Smooth muscle cell of the brain vasculature (primary cell): ENCODE measurements around the gene OR2L13.
"Not testable (repeated sequence)": the region's sequence is repeated elsewhere in the genome, so short reads cannot be mapped to it uniquely, and the experiment has no call there.

ENCODE experiments used
- DNase-seq: peaks from one replicate; pipeline ENCODE4 v3.0.0-alpha.2; 2012; ENCODE audit warnings: low read depth, low spot score

OR2L13 gene

GRCh38 chr1:248094884-248095283, at the start of gene OR2L13:
OR2L13 (plus strand) TSS chr1:248095184; CDS start chr1:248099376, 4,192 bp downstream.
- no peak for DNase-seq

DNA sequence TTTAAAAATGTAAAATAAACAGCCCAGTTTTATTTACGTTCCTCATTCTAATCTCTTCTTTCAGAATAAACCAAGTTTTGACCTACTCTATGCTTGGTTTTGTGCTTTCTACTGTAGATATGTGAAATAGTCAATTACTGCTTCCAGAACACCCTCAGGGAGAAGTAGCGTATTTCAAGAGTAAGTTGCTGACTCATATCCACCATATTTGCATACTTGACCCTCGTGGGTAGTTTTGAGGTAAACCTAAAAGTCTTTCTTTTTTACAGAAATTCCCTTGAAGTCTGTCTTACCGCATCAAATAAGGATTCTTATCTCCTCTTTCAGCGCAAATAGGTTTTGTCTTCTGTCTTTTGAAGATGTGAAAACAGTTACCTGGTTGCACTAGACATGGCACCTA, 49.8 kb upstream of the OR2L13 start:
- no peak for DNase-seq

DNA sequence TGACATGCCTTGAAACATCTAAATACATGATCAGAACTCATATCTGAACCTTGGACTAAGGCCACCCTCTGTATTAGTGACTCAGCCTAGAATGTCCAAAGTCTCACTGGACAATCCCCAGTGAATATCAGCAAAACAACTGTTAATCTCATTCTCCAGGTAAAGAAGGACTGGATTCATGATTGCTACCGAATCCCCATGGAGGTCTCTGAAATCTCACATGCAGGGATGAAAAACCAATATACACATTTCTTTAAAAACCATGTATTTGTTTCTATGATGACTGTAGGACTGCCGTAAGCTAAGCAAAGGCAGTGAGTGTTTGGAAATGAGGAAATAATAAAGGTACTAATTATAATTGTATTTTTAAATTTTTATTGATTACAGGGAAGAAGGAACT, 48.4 kb upstream of the OR2L13 start, which contains the start of gene OR2L3:
Gene OR2L3 (plus strand): TSS at position 301 of the 400 bp plus-strand sequence. CDS start 13,846 bp downstream, outside the sequence.
- no peak for DNase-seq

DNA sequence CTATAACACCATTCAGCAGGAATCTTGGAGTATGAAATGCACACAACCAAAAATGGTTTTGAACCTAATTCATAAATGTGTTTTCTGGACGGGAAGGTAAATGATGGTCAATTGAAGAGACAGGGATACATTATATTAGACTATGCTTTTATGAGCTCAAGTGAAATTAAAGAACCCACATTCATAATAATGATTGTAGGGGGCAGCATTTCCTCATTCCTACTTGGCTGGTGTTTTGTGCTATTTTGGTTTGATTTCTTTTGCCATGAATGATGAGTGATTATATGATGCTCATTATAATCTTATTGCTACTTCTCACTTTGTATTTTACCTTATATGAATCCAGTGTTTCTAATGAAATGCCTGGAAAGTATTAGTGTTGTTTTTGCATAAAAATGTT, 48.0 kb upstream of the OR2L13 start:
- DNase-seq: no peak

GRCh38 chr1:248054671-248055070, 40.3 kb upstream of the OR2L13 start:
- no peak for DNase-seq

DNA sequence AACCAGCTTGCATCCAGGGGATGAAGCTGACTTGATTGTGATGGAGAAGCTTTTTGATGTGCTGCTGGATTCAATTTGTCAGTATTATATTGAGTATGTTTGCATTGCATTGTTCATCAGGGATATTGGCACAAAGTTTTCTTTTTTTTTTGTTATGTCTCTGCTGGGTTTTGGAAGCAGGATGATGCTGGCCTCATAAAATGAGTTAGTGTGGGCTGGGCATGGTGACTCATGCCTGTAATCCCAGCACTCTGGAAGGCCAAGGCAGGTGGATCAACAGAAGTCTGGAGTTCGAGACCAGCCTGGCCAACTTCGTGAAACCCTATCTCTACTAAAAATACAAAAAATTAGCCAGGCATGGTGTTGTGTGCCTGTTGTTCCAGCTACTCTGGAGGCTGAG, 39.7 kb upstream of the OR2L13 start:
- no peak for DNase-seq

DNA sequence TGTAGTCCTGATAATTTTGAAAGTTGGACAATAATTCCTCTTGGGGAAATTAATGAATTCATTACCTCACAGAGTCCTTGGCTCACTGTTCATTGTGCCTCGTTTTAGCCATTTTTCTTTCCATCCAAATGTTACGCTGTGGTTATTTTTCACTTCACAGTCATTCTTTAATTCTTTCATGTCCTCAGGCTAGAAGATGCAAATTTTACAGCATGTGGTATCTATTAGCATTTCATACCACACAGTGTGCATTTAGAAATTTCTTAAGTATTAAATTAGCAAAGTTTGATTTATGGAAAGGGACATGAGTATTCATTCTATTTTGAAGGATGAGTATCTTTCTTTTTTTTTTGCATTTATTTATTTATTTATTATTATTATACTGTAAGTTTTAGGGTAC, 29.9 kb upstream of the OR2L13 start:
- DNase-seq: no peak

- no peak for DNase-seq
These were observed 29.4 kb upstream of the OR2L13 start for GRCh38 chr1:248065604-248066003.

DNA sequence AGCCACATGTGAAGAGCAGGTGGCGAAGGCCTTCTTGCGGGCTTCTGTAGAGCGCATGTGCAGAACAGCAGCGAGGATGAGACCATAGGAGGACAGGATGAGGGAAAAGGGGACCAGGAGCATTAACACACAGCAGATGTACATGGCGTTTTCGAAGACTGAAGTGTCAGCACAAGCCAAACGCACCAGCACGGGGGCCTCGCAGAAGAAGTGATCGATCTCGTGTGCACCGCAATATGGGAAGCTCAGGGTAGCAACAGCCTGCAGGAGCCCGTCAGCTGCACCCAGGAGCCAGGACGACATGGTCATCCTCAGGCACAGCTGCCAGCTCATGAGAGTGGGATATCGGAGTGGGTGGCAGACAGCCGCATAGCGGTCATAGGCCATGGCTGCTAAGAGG, 11.1 kb upstream of the OR2L13 start:
- not testable (repeated sequence) for DNase-seq

GRCh38 chr1:248098529-248098928, 3.5 kb downstream of the OR2L13 start:
- no peak for DNase-seq

DNA sequence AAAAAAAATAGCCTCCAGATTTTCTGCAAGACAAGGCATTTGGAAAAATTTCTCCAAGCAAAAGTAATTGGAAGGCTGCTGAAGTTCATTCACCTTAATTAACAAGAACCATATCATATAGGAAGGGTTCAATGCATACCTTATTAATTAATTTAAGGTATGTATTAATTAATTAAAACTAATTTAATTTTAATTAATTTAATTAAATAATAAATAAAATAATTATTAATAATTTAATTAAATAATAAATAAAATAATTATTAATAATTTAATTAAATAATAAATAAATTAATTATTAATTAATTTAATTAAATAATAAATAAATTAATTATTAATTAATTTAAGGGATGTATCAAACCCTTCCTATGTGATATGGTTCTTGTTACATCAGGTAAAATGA, 7.9 kb downstream of the OR2L13 start:
- no peak for DNase-seq

DNA sequence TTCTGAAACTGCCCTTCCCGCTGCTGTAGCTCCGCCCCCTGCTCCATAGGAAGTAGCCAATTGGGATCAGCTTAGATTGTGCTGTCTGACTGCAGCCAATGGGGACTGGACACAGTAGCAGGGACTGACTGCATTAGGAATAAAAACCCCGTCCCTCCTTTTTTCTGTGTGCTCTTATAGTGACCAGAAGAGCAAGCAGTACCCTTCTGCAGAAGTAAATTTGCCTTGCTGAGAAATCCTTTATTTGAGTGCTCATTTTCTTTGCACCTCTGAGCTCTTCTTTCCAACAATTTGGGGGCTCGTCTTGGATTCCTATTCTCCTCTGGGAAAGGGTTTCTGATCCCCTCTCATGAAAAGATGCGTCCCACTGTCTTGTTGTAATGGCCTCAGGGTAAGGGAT, 16.2 kb downstream of the OR2L13 start:
- DNase-seq: no peak

DNA sequence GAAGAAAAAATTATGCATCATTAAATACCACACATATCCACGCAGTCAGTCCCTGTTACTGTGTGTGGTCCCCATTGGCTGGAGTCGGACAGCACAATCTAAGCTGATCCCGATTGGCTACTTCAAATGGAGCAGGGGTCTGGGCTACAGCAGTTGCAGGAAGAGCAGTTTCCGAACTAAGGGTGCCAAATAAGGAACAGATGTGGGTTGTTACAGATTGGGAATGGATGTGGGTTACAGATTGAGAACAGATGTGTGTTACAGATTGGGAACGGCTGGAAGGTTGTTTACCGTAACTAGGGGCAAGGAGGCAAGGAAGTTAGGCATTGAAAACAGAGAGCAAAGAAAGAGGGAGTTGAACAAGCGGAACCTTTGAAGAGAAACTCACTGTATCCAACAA, 19.9 kb downstream of the OR2L13 start:
- no peak for DNase-seq

- no peak for DNase-seq
These were observed 32.7 kb downstream of the OR2L13 start for GRCh38 chr1:248127653-248128052.

GRCh38 chr1:248136811-248137210, 41.8 kb downstream of the OR2L13 start:
- no peak for DNase-seq

GRCh38 chr1:248140846-248141245, 45.9 kb downstream of the OR2L13 start:
- no peak for DNase-seq

DNA sequence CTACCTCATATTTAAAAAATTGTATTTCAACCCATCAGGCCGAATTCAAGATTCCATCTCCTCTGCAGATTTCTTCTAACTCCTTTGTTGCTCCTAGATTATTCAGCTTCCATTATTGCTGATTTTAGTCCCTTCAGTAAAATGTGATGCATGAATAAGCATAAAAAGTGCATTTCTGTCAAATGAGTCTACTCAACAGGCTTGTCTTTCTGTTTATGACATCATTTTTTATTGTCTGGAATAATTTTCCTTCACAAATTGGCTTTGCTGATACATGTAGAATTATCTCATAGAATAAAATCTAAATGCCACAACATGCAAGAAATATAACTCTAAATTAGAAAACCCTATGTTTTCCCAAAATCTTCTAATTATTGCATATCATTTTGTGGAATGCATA, 48.3 kb downstream of the OR2L13 start:
- DNase-seq: no peak

- no peak for DNase-seq
These were observed 49.7 kb downstream of the OR2L13 start, which contains the start of gene OR2M5 for GRCh38 chr1:248144513-248145198. OR2M5 (plus strand) TSS chr1:248145148; CDS start chr1:248145148, 0 bp downstream.
